Heart left ventricle (tissue), 16 donors: ENCODE results near the gene IGFBPL1. TPM values are rescaled to one million over a fixed set of nuclear protein-coding genes. Genes with fewer than 3 reads are reported as not detected.

ENCODE experiments used
- ATAC-seq, 4 donors: fragments of 200-7000 bp; cut with Tn5 transposase; one replicate each; pipeline ENCODE4 v1.9.1; 2020 to 2022; ENCODE audit warnings: moderate library complexity in 4 of 4, mild to moderate bottlenecking in 3 of 4, moderate number of reproducible peaks in 1 of 4
- DNase-seq, 5 donors: peaks; one replicate each; pipeline ENCODE4 v3.0.0-alpha.2; 2020
- H3K27ac ChIP-seq, 12 donors: fragments of 200-600 bp; sonication (generic) in 4 of 12; one replicate each; pipeline versions ENCODE4 v1.5.0 to v1.8.0; 2016 to 2022; ENCODE audit warnings: mild to moderate bottlenecking in 2 of 12
- H3K27me3 ChIP-seq, 9 donors: fragments of 200-600 bp; sonication (generic) in 2 of 9; one replicate each; pipeline versions ENCODE4 v1.5.1 to v1.8.0; 2016 to 2022; ENCODE audit warnings: mild to moderate bottlenecking in 3 of 9
- H3K36me3 ChIP-seq, 9 donors: fragments of 200-600 bp; sonication (generic) in 2 of 9; one replicate each; pipeline versions ENCODE4 v1.5.0 to v1.8.0; 2018 to 2022; ENCODE audit warnings: mild to moderate bottlenecking in 2 of 9
- H3K4me1 ChIP-seq, 12 donors: fragments of 200-600 bp; sonication (generic) in 4 of 12; one replicate each; pipeline versions ENCODE4 v1.5.0 to v1.8.0; 2016 to 2022; ENCODE audit warnings: mild to moderate bottlenecking in 3 of 12
- H3K4me3 ChIP-seq, 12 donors: fragments of 200-600 bp; sonication (generic) in 4 of 12; one replicate each; pipeline versions ENCODE4 v1.5.0 to v1.8.0; 2017 to 2022; ENCODE audit warnings: mild to moderate bottlenecking in 9 of 12, moderate library complexity in 4 of 12
- H3K9me3 ChIP-seq, 12 donors: fragments of 200-600 bp; sonication (generic) in 4 of 12; one replicate each; pipeline versions ENCODE4 v1.5.0 to v1.8.0; 2016 to 2022; ENCODE audit warnings: mild to moderate bottlenecking in 1 of 12
- POLR2A ChIP-seq, 2 donors: fragments of 450-650 bp; IDR thresholded peaks; one replicate each; pipeline ENCODE4 v1.6.1; 2017; ENCODE audit warnings: antibody characterized with exemption in 2 of 2, mild to moderate bottlenecking in 2 of 2, moderate library complexity in 2 of 2
- WGBS, 4 donors: extraction: QIAGEN DNeasy Blood & Tissue Kit in 2 of 4; methylation state at CpG; one replicate each; pipeline versions ENCODE4 v1.1.5 to v1.1.7; 2013 to 2018; 5-methylcytosine and 5-hydroxymethylcytosine counted together
- intact Hi-C, 10 donors: fragments of 100-400 bp; cut with DNase I; formaldehyde crosslinking; loops; one replicate each; pipeline versions ENCODE4 v1.11.1 to v1.14.2; 2022
- polyA plus RNA-seq, 2 donors: library from polyadenylated mRNA; stranded (reverse); fragments of 200-250 nt; gene quantifications; one replicate each; pipeline ENCODE4 v1.2.3, GENCODE V29; 2013
- total RNA-seq, 9 donors: library from RNA; depleted of rRNA in 2 of 9; stranded (reverse); fragments of >200 nt in 2 of 9; fragmentation: NEBNext Ultra II Directional in 3 of 9; extraction: Animal tissue kit (Norgen Biotek cat#: 25700) in 3 of 9; gene quantifications; one replicate each; pipeline versions ENCODE4 v1.1.0 to v1.2.4, GENCODE V29; 2016 to 2023
- TF ChIP-seq, protein P1 (sequence below), 12 donors: fragments of 200-600 bp; sonication (generic) in 4 of 12; IDR thresholded peaks; one replicate each; pipeline versions ENCODE4 v1.5.0 to v1.8.0; 2018 to 2022; ENCODE audit warnings: antibody characterized with exemption in 12 of 12, mild to moderate bottlenecking in 5 of 12
- donor health status: ischemic (EF 13 %, LVEDD 7.1; RV severe dilation, severe dysfunction).
- donor health status: healthy with polysubstance abuse.
- donor health status: DM: no; HTN: yes; CAD: no.
- donor health status: DM: no; HTN: no; CAD: no.
- donor health status: ischemic (EF 25% LVEDD 6.9; RV normal size, moderate dysfunction).
- donor health status: ischemic (EF 25% LVEDD 5.7; RV mildly dilated, moderate dysfunction).
- donor health status: healthy.
- donor health status: DM: yes; HTN: yes; CAD: no.
- donor health status: ischemic (EF 35%, LVEDD 5.7; RV mildly dilated, moderate dysfunction).
- donor health status: nonischemic (EF 11% LVEDD 7.7; RV severe dilation, severe dysfunction).
- donor health status: DM: yes; HTN: yes; CAD: no.
- donor health status: PGD.
- donor health status: ischemic (EF 29% LVEDD 5.4; RV normal size, mild dysfunction).
- donor health status: nonischemic (EF 23%, LVEDD 6.1; RV moderate dilation, normal function).

IGFBPL1 gene
- total and polyA plus RNA-seq, 11 donors, result 0.19 to 0.26 TPM; not detected in 9

DNA sequence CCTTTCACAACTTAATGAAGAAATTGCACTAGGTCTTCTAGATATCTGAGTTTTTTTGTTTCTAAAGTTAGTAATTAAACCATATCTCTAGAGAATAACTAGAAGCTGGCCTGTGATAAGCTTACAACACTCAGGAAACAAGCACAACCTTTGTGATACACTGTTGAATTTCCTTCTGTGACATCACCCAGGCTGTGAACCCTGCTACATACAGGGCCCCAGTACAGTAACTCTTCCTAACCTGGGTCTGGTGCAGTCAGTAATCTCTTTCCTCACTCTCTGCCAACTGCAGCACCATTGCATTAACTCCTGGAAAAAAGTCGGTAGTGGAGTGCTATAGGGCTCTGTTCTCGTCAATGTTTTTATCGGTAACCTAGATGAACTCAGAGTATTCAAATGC lies 10.6 kb upstream of the IGFBPL1 start:
- TF ChIP-seq POLR2A (IDR thresholded peaks at IDR 0.05), result no peak
- TF ChIP-seq, protein P1, sequence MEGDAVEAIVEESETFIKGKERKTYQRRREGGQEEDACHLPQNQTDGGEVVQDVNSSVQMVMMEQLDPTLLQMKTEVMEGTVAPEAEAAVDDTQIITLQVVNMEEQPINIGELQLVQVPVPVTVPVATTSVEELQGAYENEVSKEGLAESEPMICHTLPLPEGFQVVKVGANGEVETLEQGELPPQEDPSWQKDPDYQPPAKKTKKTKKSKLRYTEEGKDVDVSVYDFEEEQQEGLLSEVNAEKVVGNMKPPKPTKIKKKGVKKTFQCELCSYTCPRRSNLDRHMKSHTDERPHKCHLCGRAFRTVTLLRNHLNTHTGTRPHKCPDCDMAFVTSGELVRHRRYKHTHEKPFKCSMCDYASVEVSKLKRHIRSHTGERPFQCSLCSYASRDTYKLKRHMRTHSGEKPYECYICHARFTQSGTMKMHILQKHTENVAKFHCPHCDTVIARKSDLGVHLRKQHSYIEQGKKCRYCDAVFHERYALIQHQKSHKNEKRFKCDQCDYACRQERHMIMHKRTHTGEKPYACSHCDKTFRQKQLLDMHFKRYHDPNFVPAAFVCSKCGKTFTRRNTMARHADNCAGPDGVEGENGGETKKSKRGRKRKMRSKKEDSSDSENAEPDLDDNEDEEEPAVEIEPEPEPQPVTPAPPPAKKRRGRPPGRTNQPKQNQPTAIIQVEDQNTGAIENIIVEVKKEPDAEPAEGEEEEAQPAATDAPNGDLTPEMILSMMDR (IDR thresholded peaks at IDR 0.05), result no peak
- 61 to 70% (median 66%) methylated on average over 3 of the region's 3 CpGs for WGBS, 4 donors
- Histone ChIP-seq H3K9me3 (no peaks in the 10 kb centered on the region), H3K36me3 (no peaks in the 10 kb centered on the region), H3K27ac (no peak overlapping the region), H3K27me3 (peaks cover 0 to 6% (median 0%) of the 10 kb centered on the region in 9 donors), H3K4me1 (no peaks in the 10 kb centered on the region), H3K4me3 (no peak overlapping the region)
- no peak for ATAC-seq
- intact Hi-C loops, result loop anchor here in 2 of 10 donors (5.0 to 10.0 kb wide), 3 partner anchors 60 to 950 kb away; partner anchors contain the start of gene POLR1E (in 1 of the 2)
- DNase-seq, result no peak

DNA sequence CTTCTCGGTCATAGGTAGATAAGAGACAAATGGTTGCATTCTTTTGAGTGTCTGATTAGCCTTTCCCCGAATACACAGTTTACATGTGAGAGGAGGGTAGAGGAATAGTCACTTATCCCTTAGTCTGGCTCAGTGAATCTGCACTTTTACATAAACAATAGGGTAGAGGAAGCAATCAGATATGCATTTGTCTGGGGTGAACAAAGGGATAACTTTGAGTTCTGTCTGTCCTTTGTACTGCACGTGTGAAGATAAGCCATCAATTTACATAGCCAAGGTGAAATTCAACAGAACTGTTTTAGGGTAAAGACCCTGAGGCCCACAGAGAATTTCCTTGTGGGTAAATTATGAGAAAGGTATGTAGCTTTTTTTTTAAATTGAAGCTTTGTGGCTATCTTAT lies 10.1 kb upstream of the IGFBPL1 start:
- 50 to 59% (median 53%) methylated on average over 3 of the region's 3 CpGs for WGBS, 4 donors
- H3K27me3 ChIP-seq, result peaks cover 0 to 8% (median 0%) of the 10 kb centered on the region in 9 donors
- intact Hi-C loops, result loop anchor here in 2 of 10 donors (5.0 to 10.0 kb wide), 3 partner anchors 60 to 950 kb away; partner anchors contain the start of gene POLR1E (in 1 of the 2)
- TF ChIP-seq, protein P1 (IDR thresholded peaks at IDR 0.05), result no peak
- no peak for TF ChIP-seq POLR2A (IDR thresholded peaks at IDR 0.05)
- H3K4me3 ChIP-seq, result no peak overlapping the region
- no peaks in the 10 kb centered on the region for H3K36me3 ChIP-seq
- ATAC-seq (no peak), DNase-seq (no peak)
- no peaks in the 10 kb centered on the region for H3K4me1 ChIP-seq
- H3K9me3 ChIP-seq, result no peaks in the 10 kb centered on the region
- H3K27ac ChIP-seq, result no peak overlapping the region

DNA sequence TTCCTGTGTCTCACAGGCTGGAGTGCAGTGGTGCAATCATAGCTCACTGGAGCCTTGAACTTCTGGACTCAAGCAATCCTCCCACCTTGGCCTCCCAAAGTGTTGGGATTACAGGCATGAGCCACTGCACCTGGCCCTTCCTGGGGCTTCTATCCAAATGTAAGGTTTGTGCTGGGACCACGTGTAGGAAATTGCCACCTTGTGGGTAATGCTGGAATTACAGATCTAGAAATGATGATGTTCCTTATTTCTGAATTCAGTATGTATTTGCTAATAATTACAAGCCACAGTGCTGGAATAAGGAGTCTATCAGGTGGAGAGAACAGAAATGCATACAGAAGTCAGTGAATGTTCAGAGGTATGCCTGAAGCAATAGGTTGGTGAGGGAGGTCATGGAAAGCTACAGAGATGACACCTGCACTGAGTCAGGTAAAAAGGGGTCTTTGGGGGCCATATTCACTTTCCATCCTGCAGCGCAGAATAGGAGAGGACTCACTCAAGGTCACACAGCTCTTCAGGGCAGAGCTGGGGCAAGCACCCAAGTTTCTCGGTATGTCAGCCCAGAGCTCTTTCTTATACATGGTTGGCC lies 8.8 kb upstream of the IGFBPL1 start:
- DNase-seq, result no peak
- Histone ChIP-seq H3K36me3 (no peaks in the 10 kb centered on the region), H3K4me3 (no peak overlapping the region), H3K27me3 (peaks cover 0 to 19% (median 0%) of the 10 kb centered on the region in 9 donors), H3K27ac (no peak overlapping the region), H3K4me1 (no peaks in the 10 kb centered on the region), H3K9me3 (no peaks in the 10 kb centered on the region)
- 10 to 24% (median 20%) methylated on average over 3 of the region's 3 CpGs for WGBS, 4 donors
- peak in 1 of 4 donors; percentile 19 for ATAC-seq
- intact Hi-C loops, result loop anchor here in 2 of 10 donors (5.0 to 10.0 kb wide), 3 partner anchors 58 to 948 kb away; partner anchors contain the start of gene POLR1E (in 1 of the 2)
- TF ChIP-seq, protein P1 (IDR thresholded peaks at IDR 0.05), result peak; percentile 26 to 67 (median 54)
- no peak for TF ChIP-seq POLR2A (IDR thresholded peaks at IDR 0.05)

DNA sequence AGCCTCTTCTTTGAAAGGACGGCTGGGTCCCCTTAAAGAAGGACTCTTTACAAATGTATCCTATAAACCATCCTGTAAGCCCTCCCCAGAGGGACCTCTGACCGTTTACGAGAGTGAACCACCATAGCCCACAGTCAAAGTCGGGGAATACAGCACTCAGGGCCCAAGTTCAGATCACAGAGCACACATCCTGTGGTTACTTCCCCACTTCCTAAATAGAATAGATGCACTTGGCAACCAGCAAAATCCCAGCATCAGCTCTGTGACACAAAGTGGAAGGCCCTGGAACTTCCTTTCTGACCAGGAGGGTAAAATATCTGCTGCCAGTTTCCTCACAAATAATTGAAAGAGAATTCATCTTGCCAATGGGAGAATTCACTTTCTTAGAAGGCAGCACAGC lies 6.9 kb upstream of the IGFBPL1 start:
- H3K36me3 ChIP-seq, result no peaks in the 10 kb centered on the region
- TF ChIP-seq, protein P1 (IDR thresholded peaks at IDR 0.05), result no peak
- TF ChIP-seq POLR2A (IDR thresholded peaks at IDR 0.05), result no peak
- H3K27me3 ChIP-seq, result peaks cover 0 to 33% (median 6%) of the 10 kb centered on the region in 9 donors
- DNase-seq (no peak), ATAC-seq (peak in 1 of 4 donors; percentile 22)
- no peaks in the 10 kb centered on the region for H3K4me1 ChIP-seq
- H3K27ac ChIP-seq, result no peak overlapping the region
- intact Hi-C loops, result loop anchor here in 2 of 10 donors (5.0 to 10.0 kb wide), 3 partner anchors 56 to 946 kb away; partner anchors contain the start of gene POLR1E (in 1 of the 2)
- no peaks in the 10 kb centered on the region for H3K9me3 ChIP-seq
- 43 to 58% (median 57%) methylated on average over 4 of the region's 4 CpGs for WGBS, 4 donors
- no peak overlapping the region for H3K4me3 ChIP-seq
